ENCODE results near the gene PLAC1. TPM values are rescaled to one million over a fixed set of nuclear protein-coding genes. Genes with fewer than 3 reads are reported as not detected.

PLAC1 gene
- total and polyA plus RNA-seq, 4 donors: 0.10 TPM; not detected in 3

GRCh38 chrX:134541906-134542305 lies 116.4 kb downstream of the PLAC1 start:
- DNase-seq (no peak), ATAC-seq (ENCODE audit: low FRiP score) (no peak)
- no peaks in the 10 kb centered on the region for H3K36me3 ChIP-seq (ENCODE audit: control insufficient read depth in 1 of 2, insufficient read depth in 2 of 2, low read length in 1 of 2)
- H3K27me3 ChIP-seq (ENCODE audit: control insufficient read depth in 1 of 2, insufficient read depth in 2 of 2, low read length in 1 of 2): no peaks in the 10 kb centered on the region
- H3K9me3 ChIP-seq (ENCODE audit: control insufficient read depth, low read length): no peaks in the 10 kb centered on the region
- H3K4me1 ChIP-seq (ENCODE audit: control insufficient read depth in 1 of 2, insufficient read depth in 2 of 2, low read length in 2 of 2): no peaks in the 10 kb centered on the region
- intact Hi-C loops (cut with DNase I): no loop called here
- H3K27ac ChIP-seq (ENCODE audit: low read depth in 1 of 2, low read length in 2 of 2): no peak overlapping the region
- no peak overlapping the region for H3K4me3 ChIP-seq (ENCODE audit: low read length in 2 of 2)
- 75 to 93% methylated on average over 3 of the region's 3 CpGs for WGBS, 2 donors

- H3K27ac ChIP-seq (ENCODE audit: low read depth in 1 of 2, low read length in 2 of 2): no peak overlapping the region
- no peaks in the 10 kb centered on the region for H3K9me3 ChIP-seq (ENCODE audit: control insufficient read depth, low read length)
- DNase-seq (no peak), ATAC-seq (ENCODE audit: low FRiP score) (no peak)
- no peaks in the 10 kb centered on the region for H3K27me3 ChIP-seq (ENCODE audit: control insufficient read depth in 1 of 2, insufficient read depth in 2 of 2, low read length in 1 of 2)
- H3K4me1 ChIP-seq (ENCODE audit: control insufficient read depth in 1 of 2, insufficient read depth in 2 of 2, low read length in 2 of 2): no peaks in the 10 kb centered on the region
- no peaks in the 10 kb centered on the region for H3K36me3 ChIP-seq (ENCODE audit: control insufficient read depth in 1 of 2, insufficient read depth in 2 of 2, low read length in 1 of 2)
- intact Hi-C loops (cut with DNase I): no loop called here
- no peak overlapping the region for H3K4me3 ChIP-seq (ENCODE audit: low read length in 2 of 2)
- 76 to 95% methylated on average over 5 of the region's 5 CpGs for WGBS, 2 donors
Measured at GRCh38 chrX:134538316-134538715, 120.0 kb downstream of the PLAC1 start.

DNA sequence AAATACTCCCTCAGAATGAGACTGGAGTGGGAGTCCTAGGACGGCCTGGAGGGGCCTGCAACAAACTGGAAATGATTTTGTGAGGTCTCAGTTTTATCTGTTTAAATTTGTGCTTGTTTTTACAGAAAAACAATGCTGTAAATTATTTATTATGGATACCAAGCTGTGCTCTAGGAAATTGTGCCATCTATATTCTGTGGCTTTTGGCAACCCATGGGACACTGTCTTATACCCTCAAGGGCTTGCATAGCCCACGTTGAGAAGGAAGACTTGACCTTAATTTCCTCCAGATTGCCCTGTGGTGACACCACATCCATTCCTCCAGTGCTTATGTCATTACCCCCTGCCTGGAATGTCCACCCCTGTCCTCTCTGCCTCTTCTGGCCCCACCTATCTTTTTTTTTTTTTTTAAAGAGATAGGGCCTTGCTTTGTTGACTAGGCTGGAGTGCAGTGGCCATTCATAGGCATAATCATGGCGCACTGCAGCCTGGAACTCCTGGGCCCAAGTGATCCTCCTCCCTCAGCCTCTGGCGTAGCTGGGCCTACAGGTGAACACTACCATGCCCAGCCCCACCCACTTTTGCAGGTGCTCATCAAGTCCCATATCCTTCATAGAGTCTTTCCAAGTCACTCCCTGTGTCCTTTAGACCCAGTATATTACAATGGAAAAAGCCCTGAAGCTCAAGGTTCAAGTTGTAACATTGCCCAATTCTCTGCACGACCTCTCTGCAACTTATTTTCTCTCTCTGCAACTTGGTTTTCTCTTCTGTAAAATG lies 120.9 kb downstream of the PLAC1 start:
- no peaks in the 10 kb centered on the region for H3K4me1 ChIP-seq (ENCODE audit: control insufficient read depth in 1 of 2, insufficient read depth in 2 of 2, low read length in 2 of 2)
- no peaks in the 10 kb centered on the region for H3K27me3 ChIP-seq (ENCODE audit: control insufficient read depth in 1 of 2, insufficient read depth in 2 of 2, low read length in 1 of 2)
- no peak for DNase-seq
- H3K27ac ChIP-seq (ENCODE audit: low read depth in 1 of 2, low read length in 2 of 2): no peak overlapping the region
- no peaks in the 10 kb centered on the region for H3K36me3 ChIP-seq (ENCODE audit: control insufficient read depth in 1 of 2, insufficient read depth in 2 of 2, low read length in 1 of 2)
- ATAC-seq (ENCODE audit: low FRiP score): no peak
- no peaks in the 10 kb centered on the region for H3K9me3 ChIP-seq (ENCODE audit: control insufficient read depth, low read length)
- intact Hi-C loops (cut with DNase I): no loop called here
- 53 to 70% methylated on average over 5 of the region's 5 CpGs for WGBS, 2 donors
- H3K4me3 ChIP-seq (ENCODE audit: low read length in 2 of 2): no peak overlapping the region

GRCh38 chrX:134533952-134534351 lies 124.3 kb downstream of the PLAC1 start:
- H3K4me3 ChIP-seq (ENCODE audit: low read length in 2 of 2): no peak overlapping the region
- no peaks in the 10 kb centered on the region for H3K4me1 ChIP-seq (ENCODE audit: control insufficient read depth in 1 of 2, insufficient read depth in 2 of 2, low read length in 2 of 2)
- no peak for ATAC-seq (ENCODE audit: low FRiP score)
- intact Hi-C loops (cut with DNase I): no loop called here
- H3K36me3 ChIP-seq (ENCODE audit: control insufficient read depth in 1 of 2, insufficient read depth in 2 of 2, low read length in 1 of 2): no peaks in the 10 kb centered on the region
- H3K27ac ChIP-seq (ENCODE audit: low read depth in 1 of 2, low read length in 2 of 2): no peak overlapping the region
- H3K9me3 ChIP-seq (ENCODE audit: control insufficient read depth, low read length): no peaks in the 10 kb centered on the region
- no peaks in the 10 kb centered on the region for H3K27me3 ChIP-seq (ENCODE audit: control insufficient read depth in 1 of 2, insufficient read depth in 2 of 2, low read length in 1 of 2)
- DNase-seq: no peak
- 46 to 50% methylated on average over 4 of the region's 4 CpGs for WGBS, 2 donors

GRCh38 chrX:134533352-134533751 lies 124.9 kb downstream of the PLAC1 start:
- H3K36me3 ChIP-seq (ENCODE audit: control insufficient read depth in 1 of 2, insufficient read depth in 2 of 2, low read length in 1 of 2): no peaks in the 10 kb centered on the region
- WGBS, 2 donors: 58 to 69% methylated on average over 9 of the region's 9 CpGs
- intact Hi-C loops (cut with DNase I): no loop called here

GRCh38 chrX:134530845-134531244 lies 127.4 kb downstream of the PLAC1 start:
- Histone ChIP-seq H3K9me3 (ENCODE audit: control insufficient read depth, low read length) (no peaks in the 10 kb centered on the region), H3K27ac (ENCODE audit: low read depth in 1 of 2, low read length in 2 of 2) (no peak overlapping the region), H3K4me1 (ENCODE audit: control insufficient read depth in 1 of 2, insufficient read depth in 2 of 2, low read length in 2 of 2) (no peaks in the 10 kb centered on the region), H3K4me3 (ENCODE audit: low read length in 2 of 2) (no peak overlapping the region), H3K27me3 (ENCODE audit: control insufficient read depth in 1 of 2, insufficient read depth in 2 of 2, low read length in 1 of 2) (no peaks in the 10 kb centered on the region), H3K36me3 (ENCODE audit: control insufficient read depth in 1 of 2, insufficient read depth in 2 of 2, low read length in 1 of 2) (no peaks in the 10 kb centered on the region)
- 80 to 89% methylated on average over 7 of the region's 7 CpGs for WGBS, 2 donors
- ATAC-seq (ENCODE audit: low FRiP score) (no peak), DNase-seq (no peak)
- intact Hi-C loops (cut with DNase I): no loop called here

More at GRCh38 chrX:134533352-134533751, 124.9 kb downstream of the PLAC1 start:
- H3K4me3 ChIP-seq (ENCODE audit: low read length in 2 of 2): no peak overlapping the region
- ATAC-seq (ENCODE audit: low FRiP score) (no peak), DNase-seq (no peak)
- no peaks in the 10 kb centered on the region for H3K9me3 ChIP-seq (ENCODE audit: control insufficient read depth, low read length)
- no peak overlapping the region for H3K27ac ChIP-seq (ENCODE audit: low read depth in 1 of 2, low read length in 2 of 2)
- no peaks in the 10 kb centered on the region for H3K27me3 ChIP-seq (ENCODE audit: control insufficient read depth in 1 of 2, insufficient read depth in 2 of 2, low read length in 1 of 2)
- no peaks in the 10 kb centered on the region for H3K4me1 ChIP-seq (ENCODE audit: control insufficient read depth in 1 of 2, insufficient read depth in 2 of 2, low read length in 2 of 2)

DNA sequence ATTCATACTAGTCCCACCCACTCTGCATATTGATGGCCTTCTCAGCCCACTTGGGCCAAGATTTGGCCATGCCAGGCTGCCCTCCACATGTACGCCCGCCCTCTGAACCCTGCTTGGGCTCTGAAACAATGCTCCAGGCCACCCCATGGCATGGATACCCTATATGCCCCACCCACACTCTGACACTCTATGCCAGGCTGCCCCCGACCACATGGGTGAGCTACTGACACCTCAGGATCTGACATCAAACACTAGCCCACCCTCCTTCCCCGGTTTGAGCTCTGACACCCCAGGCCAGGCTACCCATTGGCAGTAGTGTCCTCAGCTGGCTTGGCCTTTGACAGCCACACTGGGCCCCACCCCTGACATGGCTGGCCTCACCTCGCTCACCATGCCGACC lies 128.8 kb downstream of the PLAC1 start:
- no peaks in the 10 kb centered on the region for H3K36me3 ChIP-seq (ENCODE audit: control insufficient read depth in 1 of 2, insufficient read depth in 2 of 2, low read length in 1 of 2)
- no peaks in the 10 kb centered on the region for H3K9me3 ChIP-seq (ENCODE audit: control insufficient read depth, low read length)
- H3K27me3 ChIP-seq (ENCODE audit: control insufficient read depth in 1 of 2, insufficient read depth in 2 of 2, low read length in 1 of 2): no peaks in the 10 kb centered on the region
- H3K27ac ChIP-seq (ENCODE audit: low read depth in 1 of 2, low read length in 2 of 2): no peak overlapping the region
- ATAC-seq (ENCODE audit: low FRiP score) (peak; percentile 22), DNase-seq (no peak)
- intact Hi-C loops (cut with DNase I): loop anchor here in 1 of 2 donors (10.0 kb wide), 1 partner anchor 225 kb away; no protein-coding TSS in a partner anchor
- WGBS, 2 donors: 84 to 87% methylated on average over 6 of the region's 6 CpGs
- H3K4me1 ChIP-seq (ENCODE audit: control insufficient read depth in 1 of 2, insufficient read depth in 2 of 2, low read length in 2 of 2): no peaks in the 10 kb centered on the region
- no peak overlapping the region for H3K4me3 ChIP-seq (ENCODE audit: low read length in 2 of 2)

- Histone ChIP-seq H3K4me1 (ENCODE audit: control insufficient read depth in 1 of 2, insufficient read depth in 2 of 2, low read length in 2 of 2) (no peaks in the 10 kb centered on the region), H3K36me3 (ENCODE audit: control insufficient read depth in 1 of 2, insufficient read depth in 2 of 2, low read length in 1 of 2) (no peaks in the 10 kb centered on the region), H3K4me3 (ENCODE audit: low read length in 2 of 2) (no peak overlapping the region), H3K27me3 (ENCODE audit: control insufficient read depth in 1 of 2, insufficient read depth in 2 of 2, low read length in 1 of 2) (no peaks in the 10 kb centered on the region), H3K9me3 (ENCODE audit: control insufficient read depth, low read length) (no peaks in the 10 kb centered on the region), H3K27ac (ENCODE audit: low read depth in 1 of 2, low read length in 2 of 2) (no peak overlapping the region)
- no peak for ATAC-seq (ENCODE audit: low FRiP score)
- 54 to 64% methylated on average over 3 of the region's 3 CpGs for WGBS, 2 donors
- DNase-seq: no peak
- intact Hi-C loops (cut with DNase I): loop anchor here in 1 of 2 donors (10.0 kb wide), 1 partner anchor 226 kb away; no protein-coding TSS in a partner anchor
Measured at GRCh38 chrX:134528960-134529359, 129.3 kb downstream of the PLAC1 start.

DNA sequence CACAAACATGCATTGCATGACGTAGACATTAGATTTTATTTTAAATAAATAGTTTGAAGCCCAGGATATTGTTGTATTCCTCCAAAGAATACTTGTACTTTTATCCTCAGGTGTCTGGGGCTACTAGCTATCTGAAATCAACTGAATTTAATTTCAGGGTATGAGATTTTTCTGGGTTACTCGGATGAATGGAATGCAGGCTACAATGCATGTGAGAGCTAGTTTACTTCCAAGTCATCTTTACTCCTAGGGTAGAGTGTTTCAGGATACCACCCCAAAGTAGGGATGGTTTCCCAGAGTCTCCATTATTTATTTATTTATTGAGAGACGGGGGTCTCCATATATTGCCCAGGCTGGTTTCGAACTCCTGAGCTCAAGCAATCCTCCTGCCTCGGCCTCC lies 131.9 kb downstream of the PLAC1 start:
- H3K27me3 ChIP-seq (ENCODE audit: control insufficient read depth in 1 of 2, insufficient read depth in 2 of 2, low read length in 1 of 2): no peaks in the 10 kb centered on the region
- DNase-seq (no peak), ATAC-seq (ENCODE audit: low FRiP score) (no peak)
- H3K36me3 ChIP-seq (ENCODE audit: control insufficient read depth in 1 of 2, insufficient read depth in 2 of 2, low read length in 1 of 2): no peaks in the 10 kb centered on the region
- intact Hi-C loops (cut with DNase I): loop anchor here in 1 of 2 donors (10.0 kb wide), 1 partner anchor 228 kb away; no protein-coding TSS in a partner anchor
- H3K9me3 ChIP-seq (ENCODE audit: control insufficient read depth, low read length): no peaks in the 10 kb centered on the region
- H3K4me1 ChIP-seq (ENCODE audit: control insufficient read depth in 1 of 2, insufficient read depth in 2 of 2, low read length in 2 of 2): no peaks in the 10 kb centered on the region
- WGBS, 2 donors: 89 to 98% methylated on average over 5 of the region's 5 CpGs
- no peak overlapping the region for H3K27ac ChIP-seq (ENCODE audit: low read depth in 1 of 2, low read length in 2 of 2)
- no peak overlapping the region for H3K4me3 ChIP-seq (ENCODE audit: low read length in 2 of 2)

All from aorta (tissue), 5 donors.